OCI-LY7 (cell line): Measurements from ENCODE around the gene CASP10. TPM values are rescaled to one million over a fixed set of nuclear protein-coding genes. Genes with fewer than 3 reads are reported as not detected.

Experiments
- BruUV-seq: library from RNA; stranded (reverse); fragments of 400-500 nt; replicated peaks from 2 replicates; lab custom pipeline; 2021; lab: Mats Ljungman, UMichigan
- CTCF ChIA-PET: fragments of 300-600 bp; sonication (Branson Sonifier 250); formaldehyde crosslinking; loops from one replicate; lab custom pipeline; 2022; ENCODE audit warnings: antibody characterized with exemption; ENCODE audit not compliant: unreplicated experiment; lab: Charles Lee
- POLR2A ChIA-PET: fragments of 300-600 bp; sonication (Branson Sonifier 250); formaldehyde crosslinking; loops from one replicate; lab custom pipeline; 2022; ENCODE audit warnings: antibody characterized with exemption; lab: Charles Lee
- DNase-seq: peaks from one replicate; pipeline ENCODE4 v3.0.0-alpha.2; 2015; ENCODE audit warnings: low spot score
- H2AFZ ChIP-seq: fragments of 200-600 bp; sonication (generic), shearing (Covaris generic); 2 replicates; pipeline ENCODE4 v1.6.1; 2014; ENCODE audit warnings: mild to moderate bottlenecking, antibody characterized with exemption, low read length, moderate library complexity
- H3K27ac ChIP-seq: fragments of 200-600 bp; sonication (generic); 2 replicates; pipeline ENCODE4 v1.5.1; 2014; ENCODE audit warnings: mixed run types, low read depth, mild to moderate bottlenecking, moderate library complexity, low read length, inconsistent platforms; ENCODE audit not compliant: poor library complexity, severe bottlenecking
- H3K36me3 ChIP-seq: fragments of 200-600 bp; sonication (generic); 2 replicates; pipeline ENCODE4 v1.6.1; 2014; ENCODE audit warnings: mild to moderate bottlenecking, antibody characterized with exemption, low read length, moderate library complexity, mixed read lengths; ENCODE audit not compliant: insufficient read depth
- H3K4me1 ChIP-seq: fragments of 200-600 bp; sonication (generic); 2 replicates; pipeline ENCODE4 v1.5.1; 2014; ENCODE audit warnings: mild to moderate bottlenecking, low read length; ENCODE audit not compliant: insufficient read depth, poor library complexity, severe bottlenecking
- H3K4me2 ChIP-seq: fragments of 200-600 bp; sonication (generic); 2 replicates; pipeline ENCODE4 v1.6.1; 2014; ENCODE audit warnings: mild to moderate bottlenecking, low read length
- H3K4me3 ChIP-seq: fragments of 200-600 bp; sonication (generic); 2 replicates; pipeline ENCODE4 v1.5.1; 2014; ENCODE audit warnings: mild to moderate bottlenecking, low read depth, low read length; ENCODE audit not compliant: poor library complexity, severe bottlenecking
- H3K79me2 ChIP-seq: fragments of 200-600 bp; sonication (generic); 2 replicates; pipeline ENCODE4 v1.6.1; 2016; ENCODE audit warnings: low read depth, mild to moderate bottlenecking, low read length, moderate library complexity, mixed read lengths; ENCODE audit not compliant: insufficient read depth
- H3K9me2 ChIP-seq: fragments of 200-600 bp; sonication (generic); 2 replicates; pipeline ENCODE4 v1.6.1; 2016; ENCODE audit warnings: mild to moderate bottlenecking, low read length, mixed read lengths; ENCODE audit not compliant: insufficient read depth
- H3K9me3 ChIP-seq: fragments of 200-600 bp; sonication (generic); 2 replicates; pipeline ENCODE4 v1.6.1; 2014; ENCODE audit warnings: mild to moderate bottlenecking, mixed run types, low read length, mixed read lengths
- H4K20me1 ChIP-seq: fragments of 200-600 bp; sonication (generic); 2 replicates; pipeline ENCODE4 v1.6.1; 2014; ENCODE audit warnings: mild to moderate bottlenecking, antibody characterized with exemption, low read length, moderate library complexity, mixed read lengths; ENCODE audit not compliant: insufficient read depth
- EZH2phosphoT487 ChIP-seq: fragments of 200-600 bp; sonication (generic); IDR thresholded peaks from 2 replicates; pipeline ENCODE4 v1.6.1; 2018; ENCODE audit warnings: low read depth, borderline replicate concordance, mild to moderate bottlenecking, mixed run types, antibody characterized with exemption, low read length, moderate library complexity, mixed read lengths
- intact Hi-C: fragments of 100-400 bp; cut with micrococcal nuclease; formaldehyde crosslinking; loops from one replicate; pipeline ENCODE4 v1.10.0; 2022; ENCODE audit not compliant: unreplicated experiment
- small RNA-seq: library from RNA; depleted of rRNA; stranded (forward); fragments of <200 nt; gene quantifications from one replicate; pipeline ENCODE3, GENCODE V24; 2014
- total RNA-seq, 2 experiments: library from RNA; depleted of rRNA in 1 of 2; stranded (reverse); fragments of >200 nt in 1 of 2; shearing (Covaris generic) in 1 of 2; gene quantifications; 2 replicates each; pipeline ENCODE4 v1.2.3, GENCODE V29; 2014 to 2022
- TF ChIP-seq, protein P1 (sequence below): fragments of 200-600 bp; sonication (generic); conservative IDR thresholded peaks from 2 replicates; pipeline ENCODE4 v1.5.1; 2014; ENCODE audit warnings: mild to moderate bottlenecking, antibody characterized with exemption, low read length, moderate library complexity, mixed read lengths

Gene CASP10
- total RNA-seq, 2 experiments from 2014 or later = 0.51 to 1.2 TPM

DNA sequence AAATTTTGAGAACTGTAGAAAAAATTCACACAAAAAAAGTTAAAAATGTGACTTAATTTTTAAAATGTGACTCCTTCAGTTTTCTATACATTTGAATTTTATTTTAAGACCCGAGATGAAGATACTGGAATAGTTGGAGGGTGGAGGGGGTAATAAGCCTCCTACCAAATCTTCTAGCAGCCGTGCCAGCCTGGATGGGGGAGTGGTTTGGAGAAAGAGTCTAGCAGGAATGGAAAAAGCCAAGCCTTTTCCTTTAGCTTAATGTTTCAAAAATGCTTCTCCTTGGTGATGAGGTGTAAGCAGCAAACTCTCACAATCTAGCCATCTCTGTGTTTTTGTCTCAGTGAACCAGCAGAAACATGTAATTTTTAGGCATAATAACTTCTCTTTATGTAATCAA, 92.1 kb downstream of the CASP10 start:
- ChIA-PET POLR2A (interaction anchor here (1.6 kb wide), 1 partner anchor 23 kb away, joined by 3 read pairs; no protein-coding TSS in a partner anchor), CTCF (no interaction called here)
- no peaks in the 10 kb centered on the region for H3K4me1 ChIP-seq
- BruUV-seq = no TSS peak
- H3K79me2 ChIP-seq = no peaks in the 10 kb centered on the region
- H3K9me2 ChIP-seq = no peaks in the 10 kb centered on the region
- no peak overlapping the region for H2AFZ ChIP-seq
- H3K4me3 ChIP-seq = no peak overlapping the region
- no peaks in the 10 kb centered on the region for H4K20me1 ChIP-seq
- H3K4me2 ChIP-seq = no peak overlapping the region
- TF ChIP-seq EZH2phosphoT487 = no peak
- TF ChIP-seq, protein P1, sequence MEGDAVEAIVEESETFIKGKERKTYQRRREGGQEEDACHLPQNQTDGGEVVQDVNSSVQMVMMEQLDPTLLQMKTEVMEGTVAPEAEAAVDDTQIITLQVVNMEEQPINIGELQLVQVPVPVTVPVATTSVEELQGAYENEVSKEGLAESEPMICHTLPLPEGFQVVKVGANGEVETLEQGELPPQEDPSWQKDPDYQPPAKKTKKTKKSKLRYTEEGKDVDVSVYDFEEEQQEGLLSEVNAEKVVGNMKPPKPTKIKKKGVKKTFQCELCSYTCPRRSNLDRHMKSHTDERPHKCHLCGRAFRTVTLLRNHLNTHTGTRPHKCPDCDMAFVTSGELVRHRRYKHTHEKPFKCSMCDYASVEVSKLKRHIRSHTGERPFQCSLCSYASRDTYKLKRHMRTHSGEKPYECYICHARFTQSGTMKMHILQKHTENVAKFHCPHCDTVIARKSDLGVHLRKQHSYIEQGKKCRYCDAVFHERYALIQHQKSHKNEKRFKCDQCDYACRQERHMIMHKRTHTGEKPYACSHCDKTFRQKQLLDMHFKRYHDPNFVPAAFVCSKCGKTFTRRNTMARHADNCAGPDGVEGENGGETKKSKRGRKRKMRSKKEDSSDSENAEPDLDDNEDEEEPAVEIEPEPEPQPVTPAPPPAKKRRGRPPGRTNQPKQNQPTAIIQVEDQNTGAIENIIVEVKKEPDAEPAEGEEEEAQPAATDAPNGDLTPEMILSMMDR = no peak
- H3K36me3 ChIP-seq = peaks cover 94% of the 10 kb centered on the region
- no peaks in the 10 kb centered on the region for H3K9me3 ChIP-seq
- intact Hi-C loops = no loop called here
- no peak overlapping the region for H3K27ac ChIP-seq
- DNase-seq = no peak

GRCh38 chr2:201275990-201276389, 93.0 kb downstream of the CASP10 start:
- Histone ChIP-seq H3K4me1 (no peaks in the 10 kb centered on the region), H3K27ac (no peak overlapping the region), H2AFZ (no peak overlapping the region), H3K36me3 (peaks cover 98% of the 10 kb centered on the region), H3K79me2 (no peaks in the 10 kb centered on the region), H3K9me2 (no peaks in the 10 kb centered on the region), H4K20me1 (no peaks in the 10 kb centered on the region), H3K9me3 (no peaks in the 10 kb centered on the region), H3K4me3 (no peak overlapping the region), H3K4me2 (no peak overlapping the region)
- ChIA-PET POLR2A (interaction anchor here (1.6 kb wide), 1 partner anchor 22 kb away, joined by 3 read pairs; no protein-coding TSS in a partner anchor), CTCF (no interaction called here)
- TF ChIP-seq EZH2phosphoT487 = no peak
- TF ChIP-seq, protein P1 = peak; percentile 41; the same call in 1 of the 2 replicates
- intact Hi-C loops = no loop called here
- DNase-seq = no peak
- BruUV-seq = no TSS peak

GRCh38 chr2:201276511-201276910, 93.6 kb downstream of the CASP10 start:
- BruUV-seq = no TSS peak
- H3K27ac ChIP-seq = no peak overlapping the region
- no peak overlapping the region for H3K4me2 ChIP-seq
- no peaks in the 10 kb centered on the region for H4K20me1 ChIP-seq
- TF ChIP-seq EZH2phosphoT487 = no peak
- TF ChIP-seq, protein P1 = no peak
- H3K9me3 ChIP-seq = no peaks in the 10 kb centered on the region
- H2AFZ ChIP-seq = no peak overlapping the region
- intact Hi-C loops = no loop called here
- H3K79me2 ChIP-seq = no peaks in the 10 kb centered on the region
- CTCF ChIA-PET = no interaction called here
- H3K9me2 ChIP-seq = no peaks in the 10 kb centered on the region
- no peak for DNase-seq
- no peaks in the 10 kb centered on the region for H3K4me1 ChIP-seq
- POLR2A ChIA-PET = interaction anchor here (1.3 kb wide), 1 partner anchor 11 kb away, joined by 4 read pairs; no protein-coding TSS in a partner anchor
- no peak overlapping the region for H3K4me3 ChIP-seq
- peaks cover 95% of the 10 kb centered on the region for H3K36me3 ChIP-seq

Small RNA genes lying within 50 kb of the gene (small RNA-seq; reads per million reads assigned to genes)
- not detected for gene AC007283.2
- not detected for gene MTND4LP13
- not detected for gene RNU7-45P

Other genes with a start within 250 kb of the CASP10 start
- 14.9 and 28.6 TPM in 2 replicates for gene ORC2, start 219.5 kb upstream of the CASP10 start, total RNA-seq (2014; rRNA removed; shearing (Covaris generic))
- 42.3 and 46.1 TPM in 2 replicates for gene ORC2, start 219.5 kb upstream of the CASP10 start, total RNA-seq (2022)
- gene HYCC2, start 111.5 kb upstream of the CASP10 start, total RNA-seq (2014; rRNA removed; shearing (Covaris generic)) = 8.6 and 8.8 TPM in 2 replicates
- gene HYCC2, start 111.5 kb upstream of the CASP10 start, total RNA-seq (2022) = 22.0 and 27.5 TPM in 2 replicates
- 90.5 and 134 TPM in 2 replicates for gene NDUFB3, start 111.1 kb upstream of the CASP10 start, total RNA-seq (2014; rRNA removed; shearing (Covaris generic))
- gene NDUFB3, start 111.1 kb upstream of the CASP10 start, total RNA-seq (2022) = 107 and 115 TPM in 2 replicates
- gene CFLAR, start 67.0 kb upstream of the CASP10 start, total RNA-seq (2014; rRNA removed; shearing (Covaris generic)) = 42.8 and 55.8 TPM in 2 replicates
- 82.5 and 91.9 TPM in 2 replicates for gene CFLAR, start 67.0 kb upstream of the CASP10 start, total RNA-seq (2022)
- gene CASP8, start 77.4 kb downstream of the CASP10 start, total RNA-seq (2014; rRNA removed; shearing (Covaris generic)) = 30.5 and 32.4 TPM in 2 replicates
- gene CASP8, start 77.4 kb downstream of the CASP10 start, total RNA-seq (2022) = 34.7 and 35.9 TPM in 2 replicates
- gene FLACC1, start 174.2 kb downstream of the CASP10 start, total RNA-seq (2014; rRNA removed; shearing (Covaris generic)) = 0.10 TPM in 1 of 2 replicates, not detected in the other
- 0.85 and 1.2 TPM in 2 replicates for gene FLACC1, start 174.2 kb downstream of the CASP10 start, total RNA-seq (2022)